Keratinocyte (primary cell): ENCODE results near the gene NLGN4Y.

Experiments used
- CTCF ChIP-seq, 3 experiments: IDR thresholded peaks in 1 of 3; conservative IDR thresholded peaks in 1 of 3; optimal IDR thresholded peaks in 1 of 3; 2 replicates in 2 of 3; 3 replicates in 1 of 3; pipeline versions ENCODE3 to v1.5.1; 2011; ENCODE audit warnings: low read length in 3 of 3, mild to moderate bottlenecking in 3 of 3, moderate library complexity in 2 of 3, control low read depth in 1 of 3, inconsistent platforms in 1 of 3; ENCODE audit not compliant: insufficient read depth in 2 of 3; ENCODE audit errors: extremely low read depth in 1 of 3
- EZH2 ChIP-seq: IDR thresholded peaks from one replicate; pipeline ENCODE4 v1.6.1; 2012; ENCODE audit warnings: inconsistent platforms, mild to moderate bottlenecking, low read length, moderate library complexity

- no peak for TF ChIP-seq CTCF (optimal IDR thresholded peaks at IDR 0.05 in 1 of 3, IDR thresholded peaks at IDR 0.05 in 1 of 3, conservative IDR thresholded peaks at IDR 0.05 in 1 of 3; ENCODE audit: extremely low read depth in 1 of 3, insufficient read depth in 2 of 3, low read length in 3 of 3)
- no peak for TF ChIP-seq EZH2
These were observed 279.7 kb downstream of the NLGN4Y start for GRCh38 chrY:14804041-14804440.
